H1 (cell line): ENCODE data around the gene CNNM4. TPM values are rescaled to one million over a fixed set of nuclear protein-coding genes. Genes with fewer than 3 reads are reported as not detected.

Experiments used
- CTCF ChIA-PET: fragments of 300-600 bp; sonication (Branson Sonifier 250); formaldehyde crosslinking; loops from one replicate; lab custom pipeline; 2021; ENCODE audit not compliant: partially characterized antibody; lab: Charles Lee
- POLR2A ChIA-PET: fragments of 300-600 bp; sonication (Branson Sonifier 250); formaldehyde crosslinking; loops from one replicate; lab custom pipeline; 2021; ENCODE audit warnings: inconsistent platforms; ENCODE audit not compliant: partially characterized antibody; lab: Charles Lee
- DNase-seq, 2 experiments: peaks; one replicate each; pipeline versions ENCODE4 v3.0.0 to v3.0.0-alpha.2; 2010 to 2022; ENCODE audit warnings: low spot score in 2 of 2, low read depth in 1 of 2, mixed read lengths in 1 of 2
- FAIRE-seq: peaks from 2 replicates; lab custom pipeline; 2011; peaks lifted over from hg19 to GRCh38; lab: Jason Lieb, UNC
- H2AFZ ChIP-seq: 2 replicates; pipeline ENCODE4 v1.8.1; 2012; ENCODE audit warnings: low read length, inconsistent platforms
- H2AK5ac ChIP-seq: 2 replicates; pipeline ENCODE4 v1.6.1; 2013; ENCODE audit warnings: low read depth, low read length
- H2BK120ac ChIP-seq: replicated peaks from 2 replicates; pipeline ENCODE3; 2013; ENCODE audit warnings: low read depth, low read length, inconsistent platforms
- H2BK12ac ChIP-seq: 2 replicates; pipeline ENCODE4 v1.6.1; 2013; ENCODE audit warnings: low read depth, low read length
- H2BK15ac ChIP-seq: 2 replicates; pipeline ENCODE4 v1.6.1; 2013; ENCODE audit warnings: low read length
- H2BK20ac ChIP-seq: 2 replicates; pipeline ENCODE4 v1.6.1; 2013; ENCODE audit warnings: low read length
- H2BK5ac ChIP-seq: 2 replicates; pipeline ENCODE4 v1.6.1; 2013; ENCODE audit warnings: low read depth, low read length
- H3K14ac ChIP-seq: 2 replicates; pipeline ENCODE4 v1.6.1; 2013; ENCODE audit warnings: inconsistent platforms; ENCODE audit not compliant: insufficient read length
- H3K18ac ChIP-seq: 2 replicates; pipeline ENCODE4 v1.6.1; 2013; ENCODE audit warnings: low read length; ENCODE audit errors: extremely low read depth
- H3K23ac ChIP-seq: 2 replicates; pipeline ENCODE4 v1.6.1; 2013; ENCODE audit warnings: inconsistent platforms; ENCODE audit not compliant: insufficient read length
- H3K23me2 ChIP-seq: 2 replicates; pipeline ENCODE4 v1.6.1; 2013; ENCODE audit warnings: low read depth, low read length
- H3K27ac ChIP-seq: 2 replicates; pipeline ENCODE4 v1.6.1; 2011; ENCODE audit warnings: low read depth, low read length, inconsistent platforms
- H3K27me3 ChIP-seq, 4 experiments: replicated peaks in 1 of 4; 1 replicate in 1 of 4; 2 replicates in 3 of 4; pipeline versions ENCODE4 v1.6.1 to v1.8.1; 2011 to 2013; ENCODE audit warnings: low read length in 3 of 4, mild to moderate bottlenecking in 3 of 4, inconsistent platforms in 2 of 4, mixed read lengths in 2 of 4, moderate library complexity in 1 of 4; ENCODE audit not compliant: control insufficient read depth in 3 of 4, insufficient read depth in 3 of 4; ENCODE audit errors: extremely low read depth in 1 of 4
- H3K36me3 ChIP-seq, 4 experiments: 2 replicates each; pipeline versions ENCODE4 v1.6.1 to v1.8.1; 2011 to 2013; ENCODE audit warnings: mild to moderate bottlenecking in 4 of 4, low read length in 3 of 4, moderate library complexity in 2 of 4, control low read depth in 1 of 4, inconsistent platforms in 1 of 4; ENCODE audit not compliant: insufficient read depth in 4 of 4, control insufficient read depth in 2 of 4
- H3K4ac ChIP-seq: replicated peaks from 2 replicates; pipeline ENCODE3; 2013; ENCODE audit warnings: low read length, low read depth, mixed read lengths, inconsistent platforms; ENCODE audit not compliant: insufficient read length
- H3K4me1 ChIP-seq, 4 experiments: replicated peaks in 1 of 4; 1 replicate in 1 of 4; 2 replicates in 3 of 4; pipeline versions ENCODE4 v1.6.1 to v1.8.1; 2011 to 2013; ENCODE audit warnings: low read length in 3 of 4, inconsistent platforms in 2 of 4, mixed read lengths in 1 of 4; ENCODE audit not compliant: insufficient read depth in 4 of 4, control insufficient read depth in 3 of 4
- H3K4me2 ChIP-seq, 2 experiments: 2 replicates each; pipeline versions ENCODE4 v1.6.1 to v1.8.1; 2011 to 2013; ENCODE audit warnings: low read depth in 2 of 2, low read length in 2 of 2, control low read depth in 1 of 2, inconsistent platforms in 1 of 2, mild to moderate bottlenecking in 1 of 2; ENCODE audit not compliant: insufficient read depth in 1 of 2
- H3K4me3 ChIP-seq, 4 experiments: fragments of 200-600, 300-600 bp in 1 of 4; sonication (generic), shearing (Covaris generic), sonication (Bioruptor Twin) in 1 of 4; 2 replicates each; pipeline versions ENCODE4 v1.5.1 to v1.8.1; 2011 to 2016; ENCODE audit warnings: low read length in 4 of 4, low read depth in 3 of 4, control low read depth in 2 of 4, inconsistent platforms in 2 of 4, mild to moderate bottlenecking in 2 of 4, mixed read lengths in 1 of 4, moderate library complexity in 1 of 4; ENCODE audit not compliant: insufficient read depth in 2 of 4; ENCODE audit errors: extremely low read depth in 1 of 4
- H3K56ac ChIP-seq: replicated peaks from 2 replicates; pipeline ENCODE3; 2013; ENCODE audit warnings: low read depth, mild to moderate bottlenecking, mixed read lengths, low read length, inconsistent platforms; ENCODE audit not compliant: insufficient read length
- H3K79me1 ChIP-seq: 2 replicates; pipeline ENCODE4 v1.6.1; 2013; ENCODE audit warnings: low read depth, low read length, control low read depth
- H3K79me2 ChIP-seq, 2 experiments: 2 replicates each; pipeline versions ENCODE4 v1.6.1 to v1.8.1; 2012 to 2013; ENCODE audit warnings: low read length in 2 of 2, mild to moderate bottlenecking in 2 of 2, inconsistent platforms in 1 of 2; ENCODE audit not compliant: insufficient read depth in 2 of 2, control insufficient read depth in 1 of 2
- H3K9ac ChIP-seq, 4 experiments: replicated peaks in 1 of 4; 1 replicate in 1 of 4; 2 replicates in 3 of 4; pipeline versions ENCODE4 v1.6.1 to v1.8.1; 2011 to 2013; ENCODE audit warnings: low read depth in 3 of 4, low read length in 3 of 4, control low read depth in 2 of 4, mild to moderate bottlenecking in 2 of 4, moderate library complexity in 2 of 4, inconsistent platforms in 1 of 4; ENCODE audit errors: extremely low read depth in 1 of 4
- H3K9me3 ChIP-seq, 2 experiments: 2 replicates each; pipeline versions ENCODE4 v1.6.1 to v1.8.1; 2012 to 2013; ENCODE audit warnings: mild to moderate bottlenecking in 2 of 2, moderate library complexity in 2 of 2, control low read depth in 1 of 2, inconsistent platforms in 1 of 2, low read depth in 1 of 2, low read length in 1 of 2, mixed read lengths in 1 of 2; ENCODE audit not compliant: insufficient read depth in 2 of 2
- H4K20me1 ChIP-seq, 2 experiments: replicated peaks in 1 of 2; 2 replicates each; pipeline versions ENCODE3 to v1.8.1; 2011 to 2013; ENCODE audit warnings: inconsistent platforms in 2 of 2, low read length in 2 of 2, mild to moderate bottlenecking in 1 of 2; ENCODE audit not compliant: insufficient read depth in 2 of 2, control insufficient read depth in 1 of 2
- H4K5ac ChIP-seq: 2 replicates; pipeline ENCODE4 v1.6.1; 2013; ENCODE audit warnings: low read length, low read depth, mixed read lengths, inconsistent platforms; ENCODE audit not compliant: insufficient read length
- H4K8ac ChIP-seq: 2 replicates; pipeline ENCODE4 v1.8.0; 2013; ENCODE audit warnings: mild to moderate bottlenecking, moderate library complexity, low read length, inconsistent platforms; ENCODE audit not compliant: insufficient read depth; ENCODE audit errors: extremely low read depth
- H4K91ac ChIP-seq: replicated peaks from 2 replicates; pipeline ENCODE3; 2013; ENCODE audit warnings: low read length, mixed read lengths, inconsistent platforms; ENCODE audit not compliant: insufficient read length
- CBX5 ChIP-seq: fragments of 300-800, 300-1000 bp; sonication (generic); IDR thresholded peaks from 2 replicates; pipeline ENCODE4 v1.7.1; 2016; ENCODE audit warnings: antibody characterized with exemption, low read length, low read depth
- CBX8 ChIP-seq: fragments of 300-800, 300-1000 bp; sonication (generic); IDR thresholded peaks from 2 replicates; pipeline ENCODE4 v1.7.1; 2016; ENCODE audit warnings: low read depth, low read length, borderline replicate concordance
- POLR2A ChIP-seq, 2 experiments: IDR thresholded peaks; 1 replicate in 1 of 2; 2 replicates in 1 of 2; pipeline ENCODE4 v1.6.1; 2011; ENCODE audit warnings: low read depth in 2 of 2, low read length in 2 of 2, mild to moderate bottlenecking in 2 of 2; ENCODE audit errors: control extremely low read depth in 1 of 2
- RAD21 ChIP-seq, 2 experiments: IDR thresholded peaks in 1 of 2; conservative IDR thresholded peaks in 1 of 2; 2 replicates each; pipeline ENCODE4 v1.6.1; 2011; ENCODE audit warnings: low read depth in 2 of 2, low read length in 2 of 2, improper control_type of control experiment in 1 of 2, inconsistent platforms in 1 of 2, mild to moderate bottlenecking in 1 of 2, moderate library complexity in 1 of 2
- WGBS, 2 experiments: shearing (Covaris generic) in 1 of 2; methylation state at CpG; one replicate each; pipeline versions ENCODE4 v1.1.6 to v1.1.7; 2013 to 2015; ENCODE audit warnings: low lambda C conversion rate in 2 of 2, mixed read lengths in 2 of 2, inconsistent platforms in 1 of 2, low coverage in 1 of 2, missing lambda C conversion rate in 1 of 2; ENCODE audit not compliant: insufficient replicate concordance in 2 of 2, insufficient coverage in 1 of 2, insufficient read length in 1 of 2; ENCODE audit errors: extremely low coverage in 1 of 2, missing lambda C conversion rate in 1 of 2; 5-methylcytosine and 5-hydroxymethylcytosine counted together
- polyA plus RNA-seq, 7 experiments: library from polyadenylated mRNA; depleted of rRNA in 3 of 7; stranded (reverse) in 5 of 7; unstranded in 2 of 7; fragments of >200 nt in 5 of 7; fragments of 200-250 nt in 2 of 7; gene quantifications; 1 replicate in 5 of 7; 2 replicates in 1 of 7; 4 replicates in 1 of 7; pipeline versions ENCODE4 v1.2.1 to v1.2.3, GENCODE V29; 2011 to 2013; ENCODE audit warnings: missing spikeins in 2 of 7, mixed read lengths in 2 of 7
- total RNA-seq: library from RNA; stranded (reverse); fragmentation: NEBNext Ultra II Directional; extraction: Animal tissue kit (Norgen Biotek cat#: 25700); gene quantifications from 2 replicates; pipeline ENCODE4 v1.2.1, GENCODE V29; 2021
- TF ChIP-seq, protein P1 (sequence below): IDR thresholded peaks from 2 replicates; pipeline ENCODE4 v1.6.1; 2012; ENCODE audit warnings: low read length, inconsistent platforms

CNNM4 gene
- total and polyA plus RNA-seq, 2 of the 8 experiments (the other 6 are each of a cell fraction or from before 2014, with no cell fraction given), result 10.3 to 11.0 TPM

DNA sequence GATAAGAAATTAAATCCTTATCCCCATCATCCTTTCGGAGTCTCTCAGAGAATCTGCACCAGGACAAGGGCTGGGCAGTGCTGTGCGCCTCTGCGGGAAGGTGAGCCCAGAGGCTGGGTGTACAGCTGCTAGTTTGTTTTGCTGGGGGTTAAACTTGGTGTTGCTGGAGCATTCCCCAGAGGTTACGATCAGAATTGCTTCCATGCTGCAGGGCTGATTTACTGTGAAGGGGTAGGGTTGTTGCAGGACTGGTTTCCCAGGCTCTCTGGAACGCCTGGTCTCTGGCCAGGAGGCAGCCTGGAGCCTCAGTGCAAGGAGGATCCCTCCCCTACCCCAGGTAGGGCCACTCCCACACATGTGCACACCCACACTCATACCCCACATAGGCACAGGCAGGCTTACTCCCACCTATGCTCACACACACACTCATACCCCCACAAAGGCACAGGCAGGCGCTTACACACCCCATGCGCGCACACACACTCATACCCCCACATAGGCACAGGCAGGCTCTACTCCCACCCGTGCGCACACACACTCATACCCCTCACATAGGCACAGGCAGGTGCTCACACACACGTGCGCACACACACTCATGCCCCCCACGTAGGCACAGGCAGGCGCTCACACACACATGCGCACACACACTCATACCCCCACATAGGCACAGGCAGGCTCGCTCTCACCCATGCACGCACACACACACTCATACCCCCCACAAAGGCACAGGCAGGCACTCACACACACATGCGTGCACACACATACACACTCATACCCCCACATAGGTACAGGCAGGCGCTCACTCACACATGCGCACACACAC lies 11.3 kb downstream of the CNNM4 start:
- no peak overlapping the region for H3K4me2 ChIP-seq
- H4K20me1 ChIP-seq, result peaks cover 0 to 6% of the 10 kb centered on the region in 2 experiments
- no peak overlapping the region for H4K91ac ChIP-seq
- H3K14ac ChIP-seq, result no peak overlapping the region
- no peak overlapping the region for H2AK5ac ChIP-seq
- no peak overlapping the region for H4K5ac ChIP-seq
- peaks cover 0 to 7% of the 10 kb centered on the region in 2 experiments; a peak in 1 of 4 replicates for H3K79me2 ChIP-seq
- TF ChIP-seq POLR2A (IDR thresholded peaks at IDR 0.05; ENCODE audit: control extremely low read depth in 1 of 2, low read depth in 2 of 2, low read length in 2 of 2), result no peak
- no peak for TF ChIP-seq CBX5
- peak; percentile 8 to 19; a peak in 2 of 4 replicates for TF ChIP-seq RAD21 (IDR thresholded peaks at IDR 0.05 in 1 of 2, conservative IDR thresholded peaks at IDR 0.05 in 1 of 2; ENCODE audit: low read depth in 2 of 2, low read length in 2 of 2)
- TF ChIP-seq CBX8, result no peak
- TF ChIP-seq, protein P1, sequence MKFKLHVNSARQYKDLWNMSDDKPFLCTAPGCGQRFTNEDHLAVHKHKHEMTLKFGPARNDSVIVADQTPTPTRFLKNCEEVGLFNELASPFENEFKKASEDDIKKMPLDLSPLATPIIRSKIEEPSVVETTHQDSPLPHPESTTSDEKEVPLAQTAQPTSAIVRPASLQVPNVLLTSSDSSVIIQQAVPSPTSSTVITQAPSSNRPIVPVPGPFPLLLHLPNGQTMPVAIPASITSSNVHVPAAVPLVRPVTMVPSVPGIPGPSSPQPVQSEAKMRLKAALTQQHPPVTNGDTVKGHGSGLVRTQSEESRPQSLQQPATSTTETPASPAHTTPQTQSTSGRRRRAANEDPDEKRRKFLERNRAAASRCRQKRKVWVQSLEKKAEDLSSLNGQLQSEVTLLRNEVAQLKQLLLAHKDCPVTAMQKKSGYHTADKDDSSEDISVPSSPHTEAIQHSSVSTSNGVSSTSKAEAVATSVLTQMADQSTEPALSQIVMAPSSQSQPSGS, result no peak
- ChIA-PET CTCF (interaction anchor here (1.5 kb wide), 1 partner anchor 10 kb away, joined by 4 read pairs; no protein-coding TSS in a partner anchor), POLR2A (no interaction called here)
- no peaks in the 10 kb centered on the region for H3K36me3 ChIP-seq
- no peak overlapping the region for H2BK15ac ChIP-seq
- H3K27me3 ChIP-seq, result no peaks in the 10 kb centered on the region
- no peak overlapping the region for H4K8ac ChIP-seq
- no peaks in the 10 kb centered on the region for H3K23me2 ChIP-seq
- no peak overlapping the region for H3K4me3 ChIP-seq
- peak overlapping the region; percentile 24; the same call in 1 of the 2 replicates for H2BK5ac ChIP-seq
- no peak overlapping the region for H3K27ac ChIP-seq
- no peak overlapping the region for H3K9ac ChIP-seq
- no peak for FAIRE-seq
- no peak overlapping the region; the same call in 1 of the 2 replicates for H3K18ac ChIP-seq
- 93% methylated on average over 20 of the region's 20 CpGs; no CpG with 5 or more reads in 1 of the 2 experiments for WGBS, 2 experiments
- H3K23ac ChIP-seq, result peak overlapping the region; percentile 39
- peak overlapping the region; percentile 39; the same call in 1 of the 2 replicates for H2BK12ac ChIP-seq
- no peak overlapping the region for H2BK120ac ChIP-seq
- no peaks in the 10 kb centered on the region for H3K9me3 ChIP-seq
- no peak overlapping the region for H3K56ac ChIP-seq
- no peak for DNase-seq
- no peak overlapping the region for H2AFZ ChIP-seq
- no peak overlapping the region for H2BK20ac ChIP-seq
- no peak overlapping the region for H3K4ac ChIP-seq
- peaks cover 0 to 4% (median 0%) of the 10 kb centered on the region in 4 experiments; a peak in 3 of 7 replicates for H3K4me1 ChIP-seq
- peaks cover 10% of the 10 kb centered on the region for H3K79me1 ChIP-seq
